Measurements from ENCODE around the gene PLSCR2. TPM values are rescaled to one million over a fixed set of nuclear protein-coding genes. Genes with fewer than 3 reads are reported as not detected.

Gene PLSCR2
- total and polyA plus RNA-seq, 10 of the 15 experiments (the other 5 are each of a cell fraction or from before 2014, with no cell fraction given) = not detected

GRCh38 chr3:146386936-146387335 lies 82.4 kb downstream of the PLSCR2 start (continued):
- TF ChIP-seq CUX1 (IDR thresholded peaks at IDR 0.05; ENCODE audit: insufficient replicate concordance, low read depth, low read length) = no peak

GRCh38 chr3:146384786-146385185 lies 84.6 kb downstream of the PLSCR2 start:
- Histone ChIP-seq H3K79me2 (ENCODE audit: control insufficient read depth, insufficient read depth, low read length) (no peaks in the 10 kb centered on the region), H3K9me3 (replicated peaks; ENCODE audit: control insufficient read depth, insufficient read depth, low read length) (no peaks in the 10 kb centered on the region), H3K4me2 (ENCODE audit: control insufficient read depth, insufficient read depth) (no peak overlapping the region), H3K4me1 (ENCODE audit: control insufficient read depth, insufficient read depth, low read length) (no peaks in the 10 kb centered on the region), H4K20me1 (ENCODE audit: control insufficient read depth, insufficient read depth) (no peaks in the 10 kb centered on the region), H3K36me3 (ENCODE audit: control insufficient read depth in 2 of 2, insufficient read depth in 2 of 2, low read length in 1 of 2) (no peaks in the 10 kb centered on the region), H3K4me3 (no peak overlapping the region), H3K9ac (ENCODE audit: control insufficient read depth, insufficient read depth, low read length) (no peak overlapping the region), H2AFZ (ENCODE audit: control insufficient read depth, low read depth, low read length) (no peak overlapping the region), H3K27me3 (replicated peaks in 1 of 2; ENCODE audit: control insufficient read depth in 2 of 2, insufficient read depth in 2 of 2, low read length in 1 of 2) (no peaks in the 10 kb centered on the region), H3K27ac (ENCODE audit: control insufficient read depth, insufficient read depth) (no peak overlapping the region)
- SMC1A ChIA-PET (ENCODE audit: uncharacterized antibody, unreplicated experiment) = no interaction called here
- no TSS peak for BruUV-seq (replicated peaks)
- DNase-seq (ENCODE audit: low read depth, low spot score) (no peak), ATAC-seq (no peak), FAIRE-seq (no peak)
- POLR2A ChIA-PET = no interaction called here
- CTCF ChIA-PET = no interaction called here
- TF ChIP-seq PAX5 (IDR thresholded peaks at IDR 0.05; ENCODE audit: borderline replicate concordance, low read depth, low read length) = no peak
- no peak for TF ChIP-seq IRF4 (IDR thresholded peaks at IDR 0.05; ENCODE audit: low read depth, low read length)
- RAD21 ChIA-PET (ENCODE audit: unreplicated experiment) = no interaction called here
- intact Hi-C loops (cut with micrococcal nuclease; ENCODE audit: unreplicated experiment) = no loop called here
- in situ Hi-C loops (cut with MboI) = no loop called here

Other genes with a start within 250 kb of the PLSCR2 start
- gene PLSCR4, start 218.5 kb downstream of the PLSCR2 start, total RNA-seq (2014; rRNA removed) = not detected in 2 replicates
- gene PLSCR4, start 218.5 kb downstream of the PLSCR2 start, total RNA-seq (2014; rRNA removed; fragmentation: Illumina TruSeq; extraction: Trizol) = not detected in 2 replicates
- not detected in 2 replicates for gene PLSCR4, start 218.5 kb downstream of the PLSCR2 start, total RNA-seq (2021)
- not detected in 2 replicates for gene PLSCR4, start 218.5 kb downstream of the PLSCR2 start, polyA plus RNA-seq (2011; rRNA removed)
- gene PLSCR4, start 218.5 kb downstream of the PLSCR2 start, polyA plus RNA-seq (2014; fragmentation: Illumina TruSeq; extraction: Trizol) = not detected in 2 replicates
- gene PLSCR4, start 218.5 kb downstream of the PLSCR2 start, polyA plus RNA-seq (2014; fragmentation: Nextera tagmentation; extraction: Ambion mirVana) = under 1 TPM in 1 of 2 experiments, not detected in 1; 0.02 TPM
- not detected in 2 replicates for gene PLSCR4, start 218.5 kb downstream of the PLSCR2 start, polyA plus RNA-seq (2014; rRNA removed)
- not detected for gene PLSCR4, start 218.5 kb downstream of the PLSCR2 start, polyA plus RNA-seq (2016; fragmentation: Nextera tagmentation; extraction: Ambion mirVana)
- gene PLSCR1, start 75.0 kb upstream of the PLSCR2 start, total RNA-seq (2014; rRNA removed) = 37.6 and 46.2 TPM in 2 replicates
- gene PLSCR1, start 75.0 kb upstream of the PLSCR2 start, total RNA-seq (2014; rRNA removed; fragmentation: Illumina TruSeq; extraction: Trizol) = 45.2 and 50.6 TPM in 2 replicates
- gene PLSCR1, start 75.0 kb upstream of the PLSCR2 start, total RNA-seq (2021) = 40.5 and 42.1 TPM in 2 replicates
- gene PLSCR1, start 75.0 kb upstream of the PLSCR2 start, polyA plus RNA-seq (2011; rRNA removed) = 77.8 and 89.8 TPM in 2 replicates
- gene PLSCR1, start 75.0 kb upstream of the PLSCR2 start, polyA plus RNA-seq (2014; fragmentation: Illumina TruSeq; extraction: Trizol) = 40.4 and 42.7 TPM in 2 replicates
- gene PLSCR1, start 75.0 kb upstream of the PLSCR2 start, polyA plus RNA-seq (2014; fragmentation: Nextera tagmentation; extraction: Ambion mirVana) = 10 to 100 TPM; 40.2 to 60.3 TPM
- gene PLSCR1, start 75.0 kb upstream of the PLSCR2 start, polyA plus RNA-seq (2014; rRNA removed) = 39.2 and 41.4 TPM in 2 replicates
- gene PLSCR1, start 75.0 kb upstream of the PLSCR2 start, polyA plus RNA-seq (2016; fragmentation: Nextera tagmentation; extraction: Ambion mirVana) = 10 to 100 TPM; 35.4 to 36.8 TPM
- not detected in 2 replicates for gene PLSCR5, start 135.8 kb upstream of the PLSCR2 start, total RNA-seq (2014; rRNA removed)
- gene PLSCR5, start 135.8 kb upstream of the PLSCR2 start, total RNA-seq (2014; rRNA removed; fragmentation: Illumina TruSeq; extraction: Trizol) = not detected in 2 replicates
- gene PLSCR5, start 135.8 kb upstream of the PLSCR2 start, total RNA-seq (2021) = not detected in 2 replicates
- not detected in 2 replicates for gene PLSCR5, start 135.8 kb upstream of the PLSCR2 start, polyA plus RNA-seq (2011; rRNA removed)
- gene PLSCR5, start 135.8 kb upstream of the PLSCR2 start, polyA plus RNA-seq (2014; fragmentation: Illumina TruSeq; extraction: Trizol) = not detected in 2 replicates
- gene PLSCR5, start 135.8 kb upstream of the PLSCR2 start, polyA plus RNA-seq (2014; fragmentation: Nextera tagmentation; extraction: Ambion mirVana) = not detected
- 0.06 TPM in 1 of 2 replicates, not detected in the other for gene PLSCR5, start 135.8 kb upstream of the PLSCR2 start, polyA plus RNA-seq (2014; rRNA removed)
- gene PLSCR5, start 135.8 kb upstream of the PLSCR2 start, polyA plus RNA-seq (2016; fragmentation: Nextera tagmentation; extraction: Ambion mirVana) = not detected

Measured in GM12878 (cell line).